GM19395 (cell line): ENCODE measurements around the gene PHPT1.
"Not testable (repeated sequence)": the region's sequence is repeated elsewhere in the genome, so short reads cannot be mapped to it uniquely, and the experiment has no call there.

Experiments
- ATAC-seq: cut with Tn5 transposase; IDR thresholded peaks from one replicate; pipeline ENCODE4 v1.9.1; 2021; ENCODE audit warnings: mild to moderate bottlenecking, moderate library complexity; ENCODE audit not compliant: unreplicated experiment

The PHPT1 gene

GRCh38 chr9:136849038-136849959, at the start of gene PHPT1:
Gene PHPT1, plus strand, starts transcription at chr9:136849409. Its CDS starts 22 bp downstream, at chr9:136849431.
- peak; percentile 79 for ATAC-seq

- ATAC-seq: peak; percentile 48
These were observed 49.2 kb upstream of the PHPT1 start for GRCh38 chr9:136799854-136800657.

- ATAC-seq: no peak
These were observed 46.9 kb upstream of the PHPT1 start for GRCh38 chr9:136802321-136802720.

- not testable (repeated sequence) for ATAC-seq
These were observed 46.1 kb upstream of the PHPT1 start for GRCh38 chr9:136803009-136803550.

- ATAC-seq: no peak
These were observed 45.4 kb upstream of the PHPT1 start for GRCh38 chr9:136803551-136804508.

GRCh38 chr9:136804509-136805206, 44.6 kb upstream of the PHPT1 start:
- ATAC-seq: no peak

GRCh38 chr9:136805207-136805740, 43.9 kb upstream of the PHPT1 start:
- no peak for ATAC-seq

- ATAC-seq: no peak
These were observed 43.1 kb upstream of the PHPT1 start for GRCh38 chr9:136806067-136806466.

GRCh38 chr9:136806631-136807201, 42.5 kb upstream of the PHPT1 start:
- no peak for ATAC-seq

- peak; percentile 77 for ATAC-seq
These were observed 41.7 kb upstream of the PHPT1 start, which contains the start of gene RABL6 for GRCh38 chr9:136807281-136808074. Gene RABL6, plus strand, starts transcription at chr9:136807948. Its CDS starts 249 bp downstream, at chr9:136808197.

- peak; percentile 37 for ATAC-seq
These were observed 41.0 kb upstream of the PHPT1 start for GRCh38 chr9:136808075-136808805.

- ATAC-seq: no peak
These were observed 40.4 kb upstream of the PHPT1 start for GRCh38 chr9:136808806-136809158.

- no peak for ATAC-seq
These were observed 34.3 kb upstream of the PHPT1 start for GRCh38 chr9:136814725-136815421.

GRCh38 chr9:136815422-136815782, 33.8 kb upstream of the PHPT1 start:
- ATAC-seq: no peak

- ATAC-seq: no peak
These were observed 28.0 kb upstream of the PHPT1 start for GRCh38 chr9:136820971-136821825.
